GM19023 (cell line): ENCODE results near the gene TMEM215.
"Not testable (repeated sequence)": the region's sequence is repeated elsewhere in the genome, so short reads cannot be mapped to it uniquely, and the experiment has no call there.

Experiments
- ATAC-seq: cut with Tn5 transposase; IDR thresholded peaks from one replicate; pipeline ENCODE4 v1.9.1; 2021; ENCODE audit warnings: mild to moderate bottlenecking, moderate library complexity; ENCODE audit not compliant: unreplicated experiment

TMEM215 gene, protein sequence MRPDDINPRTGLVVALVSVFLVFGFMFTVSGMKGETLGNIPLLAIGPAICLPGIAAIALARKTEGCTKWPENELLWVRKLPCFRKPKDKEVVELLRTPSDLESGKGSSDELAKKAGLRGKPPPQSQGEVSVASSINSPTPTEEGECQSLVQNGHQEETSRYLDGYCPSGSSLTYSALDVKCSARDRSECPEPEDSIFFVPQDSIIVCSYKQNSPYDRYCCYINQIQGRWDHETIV

DNA sequence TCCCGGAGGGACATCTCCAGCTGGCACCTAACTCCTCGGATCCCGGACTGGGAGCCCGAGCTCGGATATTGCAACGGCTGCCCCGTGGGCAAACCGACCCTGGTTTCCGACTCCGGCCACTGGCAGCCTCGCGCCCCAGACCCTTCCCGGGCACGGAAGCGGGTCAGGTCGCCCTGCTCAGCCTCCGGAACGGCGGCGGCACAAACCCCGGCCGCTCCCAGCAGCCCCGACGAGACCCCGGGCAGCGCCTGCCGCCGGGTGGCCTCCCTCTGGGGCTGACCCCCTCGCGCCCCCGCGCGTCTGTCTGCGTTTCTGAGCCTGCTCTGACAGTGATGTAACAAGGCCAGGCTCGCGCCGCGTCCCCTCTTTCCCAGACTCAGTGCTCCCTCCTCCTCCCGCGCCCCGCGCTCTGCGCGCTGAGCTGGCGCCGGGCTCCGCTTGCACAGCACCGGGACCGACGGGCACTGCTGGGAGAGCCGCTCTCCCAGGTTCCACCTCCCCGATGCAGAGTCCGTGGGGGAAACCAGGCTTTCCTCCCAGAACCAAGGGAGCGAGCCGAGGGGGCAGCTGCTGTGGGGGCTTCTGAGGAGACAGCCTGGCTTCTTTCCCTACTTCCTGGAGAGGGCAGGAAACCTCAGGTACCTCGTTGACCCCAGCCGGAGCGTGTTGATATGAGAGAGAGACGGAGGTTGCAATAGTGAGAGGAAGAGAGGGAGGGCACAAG, at the start of gene TMEM215:
TSS of gene TMEM215 (plus strand) at position 373 of the 724 bp plus-strand sequence. CDS start 644 bp downstream, outside the sequence.
- no peak for ATAC-seq

DNA sequence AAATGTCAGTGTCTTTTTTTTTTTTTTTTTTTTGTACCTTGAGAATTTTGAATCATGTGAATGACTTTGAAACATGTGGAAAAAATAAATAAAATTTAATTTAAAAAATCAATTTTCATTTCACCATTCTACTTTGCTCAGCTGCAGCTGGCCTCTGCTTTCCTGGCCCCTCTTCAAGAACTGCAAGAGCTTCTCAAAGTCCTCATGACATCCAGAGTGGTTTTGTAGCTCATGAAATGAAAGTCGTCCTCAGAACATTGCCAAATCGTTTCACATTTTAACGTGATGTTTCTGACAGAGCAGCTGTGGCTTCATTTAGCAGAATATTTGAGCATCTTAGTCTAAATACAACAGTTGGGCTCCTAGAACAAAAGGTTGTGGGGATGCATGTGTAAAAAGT, 47.9 kb upstream of the TMEM215 start:
- no peak for ATAC-seq

DNA sequence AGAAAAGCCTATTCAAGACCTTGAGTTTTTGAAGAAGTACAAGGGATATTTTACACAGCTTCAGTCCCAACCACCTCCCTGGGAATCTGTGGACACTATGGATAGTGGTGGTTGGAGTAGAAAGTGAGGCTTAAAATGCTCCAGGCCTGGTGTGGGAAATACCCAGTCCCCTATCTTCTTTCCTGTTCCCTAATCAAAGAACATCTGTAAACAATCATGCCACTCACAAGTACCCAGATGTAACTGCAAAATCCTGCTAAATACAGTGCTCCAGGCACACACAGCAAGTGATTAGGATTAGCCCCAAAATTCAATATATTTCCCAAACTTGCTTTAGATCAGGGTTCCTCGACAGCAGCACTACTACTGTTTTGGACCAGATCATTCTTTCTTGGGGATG, 46.0 kb upstream of the TMEM215 start:
- ATAC-seq: no peak

DNA sequence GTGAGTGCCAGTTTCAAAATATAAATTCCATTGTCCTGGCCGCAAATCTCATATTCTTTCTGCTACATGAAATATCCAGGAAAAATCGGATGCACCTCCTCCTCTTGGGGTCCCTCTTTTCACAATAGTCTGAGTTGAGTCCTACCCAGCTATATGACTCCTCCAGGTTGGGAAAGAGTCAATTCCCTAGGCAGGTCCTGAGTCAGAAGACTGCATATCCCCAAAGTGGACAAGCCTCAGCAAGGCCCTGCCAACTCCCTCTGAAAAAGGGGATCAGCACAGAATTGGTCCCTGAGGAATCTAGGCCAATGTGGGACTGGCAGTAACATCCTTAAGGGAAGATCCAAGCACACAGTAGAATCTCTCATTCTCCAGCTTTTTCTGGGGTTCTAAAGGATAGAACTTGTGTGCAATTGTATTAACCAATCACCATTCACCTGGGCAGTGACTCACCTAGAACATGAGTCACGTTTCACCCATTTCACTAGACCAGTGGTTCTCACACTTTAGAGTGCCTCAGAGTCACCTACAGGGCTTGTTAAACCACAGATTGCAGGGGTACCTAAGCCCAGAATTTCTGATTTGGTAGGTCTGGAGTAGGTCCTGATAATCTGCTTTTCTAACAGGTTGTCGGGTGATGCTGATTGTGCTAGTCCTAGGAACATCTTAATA, 44.7 kb upstream of the TMEM215 start:
- no peak for ATAC-seq

DNA sequence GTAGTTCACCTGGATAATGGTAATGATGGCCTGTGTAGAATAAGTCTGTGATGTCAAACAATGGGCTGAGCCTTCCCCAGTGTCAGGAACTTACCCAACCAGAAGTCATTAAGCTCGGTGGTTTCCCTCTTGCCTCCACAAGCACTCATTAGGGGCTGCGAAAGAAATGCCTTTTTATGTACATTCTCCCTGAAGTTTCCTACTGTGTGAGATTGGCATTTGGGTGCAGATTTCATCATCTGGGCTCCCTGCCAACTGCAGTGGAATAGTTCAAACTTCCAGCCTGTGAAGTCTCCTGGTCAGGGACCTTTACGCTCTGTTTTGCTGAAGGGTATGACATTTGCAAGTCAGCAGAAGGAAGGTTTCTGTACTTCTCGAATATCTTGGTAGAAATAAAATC, 41.6 kb upstream of the TMEM215 start:
- ATAC-seq: no peak

DNA sequence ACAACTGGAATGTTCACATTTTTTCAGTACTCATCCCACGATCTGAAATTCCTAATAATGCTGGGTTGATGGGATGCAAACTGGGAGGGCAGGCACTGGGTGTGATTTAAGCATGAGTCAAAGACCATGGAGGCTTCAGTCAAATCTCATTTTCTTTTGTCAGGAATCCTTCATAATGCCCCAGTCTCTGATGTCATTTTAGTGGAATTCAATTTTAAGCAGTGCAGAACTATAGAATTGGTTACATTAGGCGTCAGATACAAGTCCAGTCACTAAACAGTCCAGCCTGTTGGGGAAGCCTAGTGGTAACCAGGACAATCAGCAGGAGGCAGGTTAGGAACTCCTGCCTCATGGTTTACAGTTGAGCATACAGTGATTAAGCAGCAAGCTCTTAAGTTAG, 41.0 kb upstream of the TMEM215 start:
- no peak for ATAC-seq

DNA sequence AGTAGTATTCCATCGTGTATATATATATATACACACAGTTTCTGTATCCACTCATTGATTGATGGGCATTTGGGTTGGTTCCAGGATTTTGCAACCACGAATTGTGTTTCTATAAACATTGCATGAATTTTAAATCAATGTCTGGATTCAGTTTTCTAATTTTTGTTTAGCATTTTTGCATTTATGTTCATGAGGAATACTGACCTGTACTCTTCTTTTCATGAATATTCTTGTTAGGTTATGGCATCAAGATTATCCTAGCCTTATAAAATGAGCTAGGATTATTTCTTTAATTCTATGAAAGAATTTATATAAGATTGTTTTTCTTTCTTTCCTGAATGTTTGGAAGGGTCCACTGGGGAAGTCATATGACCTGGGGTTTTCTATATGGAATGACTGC, 35.3 kb upstream of the TMEM215 start:
- no peak for ATAC-seq

DNA sequence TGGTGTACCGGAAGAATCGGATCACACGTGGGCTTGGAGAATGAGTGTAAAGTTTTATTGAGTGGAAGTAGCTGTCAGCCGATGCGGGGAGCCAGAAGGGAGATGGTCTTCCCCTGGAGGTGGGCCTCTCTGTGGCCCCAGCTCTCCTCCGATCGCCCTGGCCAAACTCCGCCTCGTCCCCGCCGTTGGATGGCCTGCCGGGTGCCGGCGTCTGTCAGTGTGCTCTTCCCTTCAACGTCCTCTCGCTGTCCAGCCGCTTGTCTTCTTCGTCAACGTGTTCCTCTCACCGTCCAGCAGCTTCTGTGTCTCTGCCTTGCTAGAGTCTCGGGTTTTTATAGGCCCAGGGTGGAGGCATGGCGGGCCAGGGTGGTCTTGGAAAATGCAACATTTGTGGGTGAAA, 27.6 kb upstream of the TMEM215 start:
- no peak for ATAC-seq

DNA sequence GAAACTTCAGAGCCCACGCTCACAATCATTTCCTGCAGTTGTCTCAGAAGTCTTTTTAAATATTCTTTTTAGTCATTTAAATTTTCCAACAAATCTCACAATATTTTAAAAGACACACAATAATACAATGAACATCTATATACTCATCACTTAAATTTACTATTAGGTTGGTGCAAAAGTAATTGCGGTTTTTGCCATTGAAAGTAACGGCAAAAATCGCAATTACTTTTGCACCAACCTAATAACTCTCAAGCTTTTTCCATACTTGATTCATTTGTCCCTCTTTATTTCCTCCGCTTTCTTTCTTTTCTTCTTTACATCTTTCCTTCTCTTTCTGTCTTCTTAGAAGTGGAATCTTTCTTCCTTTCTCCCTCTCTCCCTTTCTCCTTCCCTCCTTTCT, 19.2 kb upstream of the TMEM215 start:
- ATAC-seq: no peak

DNA sequence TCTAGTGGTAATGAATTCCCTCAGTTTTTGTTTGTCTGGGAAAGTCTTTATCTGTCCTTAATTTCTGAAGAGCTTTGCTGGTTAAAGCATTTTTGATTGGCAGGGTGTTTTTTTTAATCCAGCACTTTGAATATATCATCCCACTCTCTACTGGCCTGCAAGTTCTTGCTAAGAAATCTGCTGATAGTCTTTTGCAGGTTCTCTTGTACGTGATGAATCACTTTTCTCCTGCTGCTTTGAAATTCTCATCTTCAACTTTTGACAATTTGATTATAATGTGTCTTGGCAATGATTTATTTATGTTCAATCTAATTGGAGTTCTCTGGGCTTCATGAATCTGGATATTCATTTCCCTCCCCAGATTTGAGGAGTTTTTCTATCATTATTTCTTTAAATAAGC, 8.1 kb upstream of the TMEM215 start:
- ATAC-seq: no peak

DNA sequence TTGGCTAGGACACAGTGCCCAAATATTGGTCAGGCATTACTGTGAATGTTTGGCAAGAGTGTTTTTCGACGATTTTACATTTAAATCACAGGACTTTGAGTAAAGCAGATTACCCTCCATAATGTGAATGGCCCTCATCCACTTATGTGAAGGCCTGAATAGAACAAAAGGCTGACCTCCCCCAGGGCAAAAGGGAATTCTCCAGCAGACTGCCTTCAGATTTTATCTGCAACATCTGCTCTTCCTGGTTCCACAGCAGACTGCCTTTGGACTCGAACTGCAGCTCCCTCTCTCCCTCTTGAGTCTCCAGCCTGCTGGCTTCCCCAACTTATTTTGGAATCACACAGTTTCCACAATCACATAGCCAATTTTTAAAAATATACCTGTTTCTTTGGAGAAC, 7.1 kb upstream of the TMEM215 start:
- ATAC-seq: no peak

DNA sequence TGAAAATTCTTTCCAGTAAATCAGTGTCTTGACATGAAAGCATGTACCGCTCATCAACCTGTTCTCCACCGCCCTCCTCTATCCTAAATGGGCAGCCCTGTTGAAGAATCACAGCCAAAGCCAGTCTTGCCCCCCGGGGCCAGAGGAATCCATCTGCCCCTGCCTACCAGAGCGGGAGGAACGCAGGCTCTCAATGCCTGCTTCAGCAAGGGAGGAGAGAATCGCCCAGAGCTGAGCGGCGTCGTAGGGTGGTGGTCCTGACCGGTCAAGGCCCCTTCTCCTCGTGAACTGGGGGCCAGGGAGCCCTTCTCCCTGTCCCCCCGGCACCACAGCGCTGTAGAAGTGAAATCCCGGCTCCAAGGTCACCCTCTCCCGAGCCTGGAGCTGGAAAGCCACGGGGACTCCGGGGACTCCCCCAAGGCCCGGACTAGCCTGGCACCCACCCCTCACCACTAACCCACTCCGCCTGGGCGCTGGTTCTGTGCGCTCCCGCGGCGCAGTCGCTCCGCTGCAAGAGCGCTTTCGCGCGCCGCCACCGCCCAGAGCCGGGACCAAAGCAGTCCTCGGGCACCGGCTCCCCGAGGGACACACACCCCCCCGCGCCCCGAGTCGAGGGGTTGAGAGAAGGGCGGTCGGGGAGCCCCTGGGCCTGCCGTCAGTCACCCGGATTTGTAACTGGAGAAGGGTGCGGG, 718 bp upstream of the TMEM215 start:
- ATAC-seq: no peak

DNA sequence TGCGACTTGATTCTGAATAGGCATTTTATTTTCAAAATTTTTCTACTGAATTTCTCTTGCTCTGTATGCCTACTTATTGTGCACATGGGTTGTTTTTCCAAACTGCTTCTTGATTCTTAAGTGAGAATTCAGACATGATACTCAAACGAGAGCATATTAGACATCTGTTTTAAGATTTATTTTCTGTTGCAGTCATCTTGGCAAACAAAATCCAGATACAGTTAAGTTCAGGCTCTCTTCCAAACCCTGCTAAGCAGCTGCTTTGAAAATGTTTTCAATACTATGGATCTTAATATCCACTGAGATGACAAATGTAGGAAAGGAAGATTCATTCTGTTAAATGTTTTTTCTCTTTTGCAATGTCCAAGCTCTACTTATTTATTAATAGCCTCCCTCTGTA, 4.5 kb downstream of the TMEM215 start:
- no peak for ATAC-seq

DNA sequence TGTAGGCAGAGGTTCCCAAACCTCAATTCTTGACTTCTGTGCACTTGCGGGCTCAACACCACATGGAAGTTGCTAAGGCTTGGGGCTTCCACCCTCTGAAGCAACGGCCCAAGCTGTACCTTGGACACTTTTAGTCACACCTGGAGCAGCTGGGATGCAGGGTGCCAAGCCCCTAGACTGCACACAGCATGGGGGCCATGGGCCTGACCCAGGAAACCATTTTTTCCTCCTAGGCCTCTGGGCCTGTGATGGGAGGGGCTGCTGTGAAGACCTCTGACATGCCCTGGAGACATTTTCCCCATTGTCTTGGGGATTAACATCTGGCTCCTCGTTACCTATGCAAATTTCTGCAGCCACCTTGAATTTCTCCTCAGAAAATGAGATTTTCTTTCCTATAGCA, 12.7 kb downstream of the TMEM215 start:
- not testable (repeated sequence) for ATAC-seq

DNA sequence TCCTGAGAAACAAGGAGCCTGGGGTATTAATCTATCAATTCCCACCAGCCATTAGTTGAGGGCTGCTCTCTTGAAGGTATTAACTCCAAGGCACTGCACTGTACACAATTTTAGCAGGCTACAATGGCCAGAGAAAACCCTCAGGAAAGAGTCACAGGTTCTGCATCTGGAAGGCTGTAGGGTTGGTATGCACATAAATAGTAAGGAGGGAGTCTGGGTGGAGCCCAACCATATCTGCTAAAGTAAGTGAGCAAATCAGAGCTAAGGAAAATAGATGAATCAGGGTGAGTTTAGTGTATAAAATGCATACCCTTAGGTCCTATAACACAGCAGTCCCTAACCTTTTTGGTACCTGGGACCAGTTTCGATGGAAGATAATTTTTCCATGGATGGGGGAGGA, 18.2 kb downstream of the TMEM215 start:
- no peak for ATAC-seq

DNA sequence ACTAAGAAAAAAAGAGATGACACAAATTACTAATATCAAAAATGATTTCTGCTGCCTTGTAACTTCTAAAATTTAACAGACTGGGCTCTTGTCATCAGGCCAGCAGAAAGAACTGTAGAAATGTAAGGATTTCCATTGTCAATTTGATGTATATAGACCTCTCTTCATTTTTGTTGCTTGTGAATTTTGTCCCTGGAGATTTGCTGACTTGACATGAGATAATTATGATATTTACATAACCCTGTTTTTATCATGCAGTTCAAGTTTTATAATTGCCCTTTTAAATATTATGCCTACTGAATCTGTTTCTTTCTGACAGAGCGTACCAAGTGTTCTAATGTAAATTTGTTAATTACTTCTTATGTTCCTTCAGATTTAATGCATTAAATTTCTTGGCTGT, 23.9 kb downstream of the TMEM215 start:
- ATAC-seq: no peak

DNA sequence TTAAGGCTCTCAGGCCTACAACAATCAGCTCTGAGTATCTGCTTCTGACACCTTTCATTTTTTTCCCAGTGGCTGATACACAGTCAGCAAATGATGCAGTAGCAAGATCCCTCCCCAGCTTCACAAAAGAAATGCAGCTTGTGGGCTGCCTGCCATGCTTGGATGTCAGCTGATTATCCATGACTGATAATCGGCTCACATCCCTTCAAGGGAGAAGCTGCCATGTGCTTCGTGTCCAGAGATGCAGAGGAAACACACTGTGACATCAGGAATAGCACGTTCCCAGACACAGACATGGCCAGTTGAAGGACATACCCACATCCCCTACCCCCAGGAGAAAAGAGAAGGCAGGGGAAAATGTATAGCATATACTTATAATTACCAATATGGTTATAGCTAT, 27.9 kb downstream of the TMEM215 start:
- no peak for ATAC-seq

DNA sequence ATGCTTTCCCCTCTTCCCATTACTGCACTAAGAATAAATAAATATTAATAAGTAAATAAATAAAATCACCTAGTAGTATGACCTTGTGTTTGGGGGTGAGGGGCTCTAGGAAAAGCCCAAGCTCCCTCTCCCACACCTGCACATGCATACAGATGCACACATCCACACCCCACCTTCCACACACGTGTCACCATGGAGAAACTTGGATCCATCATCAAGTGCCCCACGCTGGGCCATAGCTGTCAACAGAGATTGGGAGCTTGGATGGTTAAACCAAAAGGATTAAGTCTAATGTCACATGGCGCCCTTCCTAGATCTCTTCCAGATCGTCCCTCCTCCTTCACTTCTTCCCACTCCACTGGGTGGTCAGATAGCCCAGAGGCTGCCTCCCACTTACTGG, 37.0 kb downstream of the TMEM215 start:
- ATAC-seq: no peak

DNA sequence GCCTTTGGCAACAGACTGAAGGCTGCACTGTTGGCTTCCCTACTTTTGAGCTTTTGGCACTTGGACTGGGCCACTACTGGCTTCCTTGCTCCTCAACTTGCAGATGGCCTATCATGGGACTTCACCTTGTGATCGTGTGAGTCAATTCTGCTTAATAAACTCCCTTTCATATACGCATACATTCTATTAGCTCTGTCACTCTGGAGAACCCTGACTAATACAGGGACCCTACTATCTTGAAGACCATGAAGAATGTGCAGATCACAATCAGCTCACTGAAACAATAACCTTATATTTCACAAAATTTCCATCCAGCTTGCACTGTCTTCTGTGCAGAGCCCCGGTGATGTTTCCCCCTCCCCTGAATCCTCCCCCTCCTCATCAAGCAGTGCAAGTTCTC, 39.8 kb downstream of the TMEM215 start:
- no peak for ATAC-seq

DNA sequence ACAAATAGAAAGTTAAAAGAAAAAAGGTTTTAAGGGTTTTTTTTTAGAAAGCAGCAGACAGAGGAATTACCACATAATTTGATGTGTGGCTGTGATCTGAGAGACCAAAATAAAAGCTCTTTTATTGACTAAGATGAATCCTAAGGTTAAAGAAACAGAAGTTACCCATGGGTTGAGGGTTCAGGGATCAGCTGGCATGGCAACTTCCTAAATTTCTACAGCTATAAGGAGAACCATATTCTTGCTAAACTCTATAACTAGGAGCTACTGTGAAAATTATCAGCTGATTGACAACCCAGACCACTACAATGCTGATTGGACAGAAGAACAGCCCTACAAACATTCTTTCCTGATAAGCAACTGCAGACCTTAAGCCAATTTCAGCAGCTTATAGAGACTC, 40.2 kb downstream of the TMEM215 start:
- ATAC-seq: no peak

DNA sequence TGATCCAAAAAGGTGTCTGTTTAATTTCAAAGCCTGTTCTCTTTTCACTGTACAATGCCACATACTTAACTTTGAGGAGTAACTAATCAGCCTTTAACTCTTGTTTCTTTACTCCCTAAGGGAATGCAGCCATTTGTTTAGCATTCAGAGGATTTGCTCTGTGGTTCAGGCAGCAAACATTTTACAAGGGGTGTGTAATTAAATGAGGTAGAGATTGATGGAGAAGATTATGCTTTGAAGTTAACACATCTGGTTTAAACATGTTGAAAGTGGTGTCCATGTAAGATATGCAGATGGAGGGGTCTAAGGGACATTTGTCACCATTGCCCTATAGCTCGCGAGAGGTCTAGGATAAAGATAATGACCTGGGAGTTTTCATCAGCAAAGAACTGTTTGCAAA, 41.9 kb downstream of the TMEM215 start:
- ATAC-seq: no peak

DNA sequence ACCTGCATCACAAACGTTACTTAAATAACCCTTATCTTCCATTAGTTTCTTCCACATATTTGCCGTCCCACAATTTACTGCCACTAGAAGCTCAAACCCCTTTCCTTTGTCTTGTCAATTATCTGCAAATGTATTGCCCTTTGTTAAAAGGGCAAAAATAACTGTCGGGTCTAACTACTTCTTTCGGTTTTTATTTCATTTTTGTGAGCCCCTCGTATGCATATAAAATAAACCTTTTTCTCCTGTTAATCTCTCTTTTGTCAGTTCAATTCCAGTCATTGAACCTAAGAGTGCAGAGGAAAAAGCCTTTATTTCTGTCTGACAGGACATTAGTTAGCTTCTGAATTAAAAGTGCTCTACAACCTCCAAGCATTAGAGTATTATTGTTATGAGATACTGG, 45.5 kb downstream of the TMEM215 start:
- ATAC-seq: no peak
